Measurements from ENCODE around the gene SUN1.

GRCh38 chr7:914521-915194 is 82.4 kb downstream of the SUN1 start:
- TF ChIP-seq CTCF (IDR thresholded peaks at IDR 0.05) (no peak), POLR2A (IDR thresholded peaks at IDR 0.05) (no peak)

Measured in uterus (tissue), 2 donors.